ENCODE data around the gene IRX2.

GRCh38 chr5:2757563-2758351 lies 6.3 kb upstream of the IRX2 start:
- TF ChIP-seq CTCF (IDR thresholded peaks at IDR 0.05; ENCODE audit: poor library complexity, severe bottlenecking) (no peak), RAD21 (conservative IDR thresholded peaks at IDR 0.05) (no peak), TAF1 (IDR thresholded peaks at IDR 0.05; ENCODE audit: low read depth) (no peak), MXI1 (conservative IDR thresholded peaks at IDR 0.05; ENCODE audit: poor library complexity, severe bottlenecking) (no peak), EZH2 (IDR thresholded peaks at IDR 0.05; ENCODE audit: borderline replicate concordance, insufficient read depth, low read length, poor library complexity, severe bottlenecking) (no peak), SMC3 (conservative IDR thresholded peaks at IDR 0.05; ENCODE audit: poor library complexity) (no peak)

Data from neural cell (in vitro differentiated cells).